HepG2 (cell line): Measurements from ENCODE around the gene ITIH3. TPM values are rescaled to one million over a fixed set of nuclear protein-coding genes. Genes with fewer than 3 reads are reported as not detected.

Source experiments
- ATF3 ChIP-seq: sonication (generic); formaldehyde crosslinking; IDR thresholded peaks from 2 replicates; pipeline ENCODE4 v1.4.0; 2020; ENCODE audit warnings: missing genetic modification reagents
- DMAP1 ChIP-seq: IDR thresholded peaks from 2 replicates; pipeline ENCODE4 v1.6.1; 2016
- GATAD2A ChIP-seq: IDR thresholded peaks from 2 replicates; pipeline ENCODE4 v1.6.1; 2016
- GRHL1 ChIP-seq: sonication (generic); formaldehyde crosslinking; conservative IDR thresholded peaks from 2 replicates; pipeline ENCODE4 v1.8.0; 2022; ENCODE audit warnings: missing genetic modification reagents
- IRF9 ChIP-seq: sonication (generic); formaldehyde crosslinking; IDR thresholded peaks from 2 replicates; pipeline ENCODE4 v1.8.0; 2022; ENCODE audit warnings: missing genetic modification reagents, mild to moderate bottlenecking, borderline replicate concordance
- MATR3 ChIP-seq: sonication (generic); formaldehyde crosslinking; IDR thresholded peaks from 2 replicates; pipeline ENCODE4 v1.4.0; 2020; ENCODE audit warnings: missing genetic modification reagents
- PAXIP1 ChIP-seq: sonication (generic); formaldehyde crosslinking; conservative IDR thresholded peaks from 2 replicates; pipeline ENCODE4 v1.4.0; 2020; ENCODE audit warnings: mild to moderate bottlenecking, missing genetic modification reagents, moderate library complexity
- RFXAP ChIP-seq: sonication (generic); formaldehyde crosslinking; IDR thresholded peaks from 2 replicates; pipeline ENCODE4 v1.4.0; 2020; ENCODE audit warnings: missing genetic modification reagents, borderline replicate concordance
- SKI ChIP-seq: fragments of 450-650 bp; IDR thresholded peaks from one replicate; pipeline ENCODE4 v1.6.1; 2018; ENCODE audit warnings: mild to moderate bottlenecking; ENCODE audit not compliant: partially characterized antibody
- SP4 ChIP-seq: sonication (generic); formaldehyde crosslinking; IDR thresholded peaks from 2 replicates; pipeline ENCODE4 v1.8.1; 2023; ENCODE audit warnings: mild to moderate bottlenecking, missing genetic modification reagents
- SRY ChIP-seq: sonication (generic); formaldehyde crosslinking; IDR thresholded peaks from 2 replicates; pipeline ENCODE4 v1.8.0; 2022; ENCODE audit warnings: mild to moderate bottlenecking, missing genetic modification reagents
- TMF1 ChIP-seq: sonication (generic); formaldehyde crosslinking; IDR thresholded peaks from 2 replicates; pipeline ENCODE4 v1.8.1; 2022; ENCODE audit warnings: low read depth, missing genetic modification reagents
- TP53 ChIP-seq: sonication (generic); formaldehyde crosslinking; conservative IDR thresholded peaks from 2 replicates; pipeline ENCODE4 v1.4.0; 2020; ENCODE audit warnings: missing genetic modification reagents
- ZFP90 ChIP-seq: sonication (generic); formaldehyde crosslinking; IDR thresholded peaks from 2 replicates; pipeline ENCODE4 v1.8.0; 2022; ENCODE audit warnings: missing genetic modification reagents, mild to moderate bottlenecking, inconsistent platforms, borderline replicate concordance
- ZKSCAN1 ChIP-seq: fragments of 150-350 bp; IDR thresholded peaks from 2 replicates; pipeline ENCODE4 v1.6.1; 2014; ENCODE audit warnings: low read length
- ZNF335 ChIP-seq: sonication (generic); formaldehyde crosslinking; IDR thresholded peaks from 2 replicates; pipeline ENCODE4 v1.4.0; 2020; ENCODE audit warnings: missing genetic modification reagents
- ZNF354B ChIP-seq: sonication (generic); formaldehyde crosslinking; IDR thresholded peaks from 2 replicates; pipeline ENCODE4 v1.8.0; 2022; ENCODE audit warnings: mild to moderate bottlenecking, missing genetic modification reagents
- ZNF512 ChIP-seq: sonication (generic); formaldehyde crosslinking; IDR thresholded peaks from 2 replicates; pipeline ENCODE4 v1.4.0; 2020; ENCODE audit warnings: mild to moderate bottlenecking, missing genetic modification reagents
- ZNF598 ChIP-seq: sonication (generic); formaldehyde crosslinking; IDR thresholded peaks from 2 replicates; pipeline ENCODE4 v1.5.1; 2020; ENCODE audit warnings: mild to moderate bottlenecking, missing genetic modification reagents, borderline replicate concordance
- ZNF883 ChIP-seq: sonication (generic); formaldehyde crosslinking; IDR thresholded peaks from 2 replicates; pipeline ENCODE4 v1.5.1; 2020; ENCODE audit warnings: mild to moderate bottlenecking, missing genetic modification reagents; ENCODE audit errors: not compliant biosample characterization
- polyA plus RNA-seq, 8 experiments: library from polyadenylated mRNA; depleted of rRNA in 3 of 8; stranded (reverse) in 7 of 8; unstranded in 1 of 8; fragments of >200 nt; fragmentation: Illumina TruSeq in 4 of 8; extraction: Trizol in 4 of 8; gene quantifications; 2 replicates each; pipeline versions ENCODE4 v1.2.1 to v1.2.3, GENCODE V29; 2011 to 2016; ENCODE audit warnings: low read depth in 4 of 8, missing spikeins in 1 of 8, mixed read lengths in 1 of 8; ENCODE audit not compliant: insufficient read depth in 1 of 8
- total RNA-seq, 5 experiments: library from RNA; depleted of rRNA; stranded (reverse); fragments of >200 nt; fragmentation: Illumina TruSeq; extraction: Trizol; gene quantifications; 2 replicates each; pipeline ENCODE4 v1.2.3, GENCODE V29; 2016; ENCODE audit warnings: low read depth in 1 of 5

The ITIH3 gene
- total and polyA plus RNA-seq, 2 of the 13 experiments (the other 11 are each of a cell fraction or from before 2014, with no cell fraction given) = 105 to 632 TPM

GRCh38 chr3:52831500-52832301 lies 37.1 kb downstream of the ITIH3 start (continued):
- TF ChIP-seq PAXIP1 (CRISPR knock-in tag) (no peak), ZFP90 (CRISPR knock-in tag) (no peak), ZNF512 (CRISPR knock-in tag) (no peak), ZNF883 (CRISPR knock-in tag) (peak; percentile 64), DMAP1 (CRISPR knock-in tag) (no peak), SKI (no peak), GATAD2A (CRISPR knock-in tag) (peak; percentile 48), ZNF354B (CRISPR knock-in tag) (no peak), TMF1 (CRISPR knock-in tag) (no peak), ATF3 (CRISPR knock-in tag) (peak; percentile 51), GRHL1 (CRISPR knock-in tag) (no peak), MATR3 (CRISPR knock-in tag) (no peak), RFXAP (CRISPR knock-in tag) (no peak), ZNF335 (CRISPR knock-in tag) (no peak), TP53 (CRISPR knock-in tag) (no peak), SRY (CRISPR knock-in tag) (no peak), ZKSCAN1 (no peak), IRF9 (no peak), SP4 (no peak), ZNF598 (CRISPR knock-in tag) (0 out of 2 replicates have a peak, but pooled peaks have one; percentile 26)
